Stomach (tissue), 9 donors: ENCODE measurements around the gene ATF7. TPM values are rescaled to one million over a fixed set of nuclear protein-coding genes. Genes with fewer than 3 reads are reported as not detected.

Source experiments
- DNase-seq, 2 donors: peaks; one replicate each; pipeline versions ENCODE4 v3.0.0 to v3.0.0-alpha.2; 2013 to 2019
- H3K27ac ChIP-seq, 5 donors: fragments of 200-600 bp in 4 of 5; sonication (generic) in 4 of 5; one replicate each; pipeline ENCODE4 v1.5.1; 2013 to 2019; ENCODE audit warnings: mild to moderate bottlenecking in 1 of 5, moderate library complexity in 1 of 5
- H3K27me3 ChIP-seq, 3 donors: fragments of 200-600 bp; sonication (generic); one replicate each; pipeline ENCODE4 v1.5.1; 2017 to 2019; ENCODE audit warnings: mixed run types in 1 of 3
- H3K36me3 ChIP-seq, 4 donors: fragments of 200-600 bp; sonication (generic); 1 replicate in 3 of 4; 2 replicates in 1 of 4; pipeline ENCODE4 v1.5.1; 2016 to 2019
- H3K4me1 ChIP-seq, 4 donors: fragments of 200-600 bp; sonication (generic); one replicate each; pipeline ENCODE4 v1.5.1; 2016 to 2019
- H3K4me3 ChIP-seq, 4 donors: fragments of 200-600 bp; sonication (generic) in 3 of 4; one replicate each; pipeline ENCODE4 v1.5.1; 2016 to 2019; ENCODE audit warnings: mild to moderate bottlenecking in 1 of 4
- H3K9me3 ChIP-seq, 4 donors: fragments of 200-600 bp; sonication (generic); one replicate each; pipeline ENCODE4 v1.5.1; 2016 to 2019
- EP300 ChIP-seq: sonication (generic); formaldehyde crosslinking; IDR thresholded peaks from one replicate; pipeline ENCODE4 v1.6.1; 2017; ENCODE audit warnings: antibody characterized with exemption
- POLR2A ChIP-seq, 4 donors: fragments of 450-650 bp; IDR thresholded peaks; one replicate each; pipeline ENCODE4 v1.6.1; 2016; ENCODE audit warnings: antibody characterized with exemption in 4 of 4, control low read depth in 2 of 4, mild to moderate bottlenecking in 1 of 4, moderate library complexity in 1 of 4
- POLR2AphosphoS5 ChIP-seq, 3 donors: sonication (generic); formaldehyde crosslinking; IDR thresholded peaks; one replicate each; pipeline ENCODE4 v1.6.1; 2016; ENCODE audit warnings: antibody characterized with exemption in 3 of 3
- WGBS, 5 donors: extraction: QIAGEN DNeasy Blood & Tissue Kit in 3 of 5; methylation state at CpG; one replicate each; pipeline versions ENCODE4 v1.1.5 to v1.1.7; 2013 to 2018; 5-methylcytosine and 5-hydroxymethylcytosine counted together
- intact Hi-C: fragments of 100-400 bp; cut with DNase I; formaldehyde crosslinking; loops from one replicate; pipeline ENCODE4 v1.15.1; 2023; ENCODE audit warnings: low total_unique reads
- polyA plus RNA-seq, 3 donors: library from polyadenylated mRNA; stranded (reverse); fragments of 200-250 nt; gene quantifications; one replicate each; pipeline ENCODE4 v1.2.3, GENCODE V29; 2013
- total RNA-seq, 5 donors: library from RNA; depleted of rRNA; stranded (reverse); fragments of >200 nt; gene quantifications; one replicate each; pipeline versions ENCODE4 v1.1.0 to v1.2.3, GENCODE V29; 2014 to 2016
- TF ChIP-seq, protein P1 (sequence below), 7 experiments: fragments of 450-650 bp in 4 of 7; fragments of 200-600 bp in 3 of 7; sonication (generic) in 3 of 7; IDR thresholded peaks; one replicate each; pipeline ENCODE4 v1.5.1; 2016 to 2019; ENCODE audit warnings: antibody characterized with exemption in 7 of 7, control low read depth in 2 of 7, mild to moderate bottlenecking in 1 of 7
- donor health status: healthy with polysubstance abuse.
- donor health status: Bipolar disorder and iron deficiency.
- donor health status: healthy.

ATF7 gene
- total and polyA plus RNA-seq, 8 donors = 9.0 to 93.4 (median 16.3) TPM

DNA sequence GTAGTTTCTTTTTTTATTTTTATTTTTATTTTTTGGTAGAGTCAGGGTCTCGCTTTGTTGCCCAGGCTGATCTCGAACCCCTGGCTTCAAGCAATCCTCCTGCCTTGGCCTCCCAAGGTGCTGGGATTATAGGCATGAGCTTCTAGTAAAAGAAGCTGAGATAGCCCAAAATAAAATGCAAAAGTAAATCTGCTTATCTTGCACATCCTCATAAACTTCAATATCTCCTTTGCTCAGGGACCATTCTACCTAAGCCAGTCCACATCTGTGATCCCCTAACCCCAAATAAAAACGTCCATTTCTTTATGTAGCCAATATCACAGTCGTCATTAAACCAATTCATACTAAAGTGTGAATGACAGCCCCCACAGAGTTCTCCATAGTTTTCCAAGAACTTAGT lies 36.3 kb downstream of the ATF7 start:
- WGBS, 5 donors = 92 to 98% (median 94%) methylated on average over 4 of the region's 4 CpGs
- no peak for DNase-seq
- Histone ChIP-seq H3K27ac (no peak overlapping the region), H3K36me3 (peaks cover 0 to 4% (median 0%) of the 10 kb centered on the region in 4 donors), H3K4me3 (no peak overlapping the region), H3K4me1 (peaks cover 4 to 59% (median 35%) of the 10 kb centered on the region in 4 donors), H3K9me3 (no peaks in the 10 kb centered on the region), H3K27me3 (no peaks in the 10 kb centered on the region)
- intact Hi-C loops = no loop called here
- TF ChIP-seq EP300 = no peak
- TF ChIP-seq POLR2A (IDR thresholded peaks at IDR 0.05) = no peak
- TF ChIP-seq POLR2AphosphoS5 (IDR thresholded peaks at IDR 0.05) = no peak

GRCh38 chr12:53589423-53589822 lies 36.8 kb downstream of the ATF7 start:
- WGBS, 5 donors = 84 to 89% (median 87%) methylated on average over 3 of the region's 3 CpGs
- no peak overlapping the region for H3K4me3 ChIP-seq
- peaks cover 4 to 58% (median 34%) of the 10 kb centered on the region in 4 donors for H3K4me1 ChIP-seq
- peaks cover 0 to 4% (median 0%) of the 10 kb centered on the region in 4 donors for H3K36me3 ChIP-seq
- no peaks in the 10 kb centered on the region for H3K27me3 ChIP-seq
- intact Hi-C loops = no loop called here
- TF ChIP-seq EP300 (no peak), POLR2AphosphoS5 (IDR thresholded peaks at IDR 0.05) (no peak), POLR2A (IDR thresholded peaks at IDR 0.05) (no peak)
- TF ChIP-seq, protein P1, sequence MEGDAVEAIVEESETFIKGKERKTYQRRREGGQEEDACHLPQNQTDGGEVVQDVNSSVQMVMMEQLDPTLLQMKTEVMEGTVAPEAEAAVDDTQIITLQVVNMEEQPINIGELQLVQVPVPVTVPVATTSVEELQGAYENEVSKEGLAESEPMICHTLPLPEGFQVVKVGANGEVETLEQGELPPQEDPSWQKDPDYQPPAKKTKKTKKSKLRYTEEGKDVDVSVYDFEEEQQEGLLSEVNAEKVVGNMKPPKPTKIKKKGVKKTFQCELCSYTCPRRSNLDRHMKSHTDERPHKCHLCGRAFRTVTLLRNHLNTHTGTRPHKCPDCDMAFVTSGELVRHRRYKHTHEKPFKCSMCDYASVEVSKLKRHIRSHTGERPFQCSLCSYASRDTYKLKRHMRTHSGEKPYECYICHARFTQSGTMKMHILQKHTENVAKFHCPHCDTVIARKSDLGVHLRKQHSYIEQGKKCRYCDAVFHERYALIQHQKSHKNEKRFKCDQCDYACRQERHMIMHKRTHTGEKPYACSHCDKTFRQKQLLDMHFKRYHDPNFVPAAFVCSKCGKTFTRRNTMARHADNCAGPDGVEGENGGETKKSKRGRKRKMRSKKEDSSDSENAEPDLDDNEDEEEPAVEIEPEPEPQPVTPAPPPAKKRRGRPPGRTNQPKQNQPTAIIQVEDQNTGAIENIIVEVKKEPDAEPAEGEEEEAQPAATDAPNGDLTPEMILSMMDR (IDR thresholded peaks at IDR 0.05) = no peak
- DNase-seq = no peak
- H3K27ac ChIP-seq = no peak overlapping the region
- H3K9me3 ChIP-seq = no peaks in the 10 kb centered on the region

- Histone ChIP-seq H3K9me3 (no peaks in the 10 kb centered on the region), H3K27ac (no peak overlapping the region), H3K36me3 (no peaks in the 10 kb centered on the region), H3K4me3 (no peak overlapping the region), H3K4me1 (peaks cover 4 to 54% (median 31%) of the 10 kb centered on the region in 4 donors), H3K27me3 (no peaks in the 10 kb centered on the region)
- no peak for DNase-seq
- no peak for TF ChIP-seq POLR2A (IDR thresholded peaks at IDR 0.05)
- TF ChIP-seq, protein P1 (IDR thresholded peaks at IDR 0.05) = no peak
- TF ChIP-seq EP300 = no peak
- no peak for TF ChIP-seq POLR2AphosphoS5 (IDR thresholded peaks at IDR 0.05)
- intact Hi-C loops = no loop called here
- WGBS, 5 donors = 93 to 97% (median 96%) methylated on average over 3 of the region's 3 CpGs
Observed at GRCh38 chr12:53588123-53588522, 38.1 kb downstream of the ATF7 start.

DNA sequence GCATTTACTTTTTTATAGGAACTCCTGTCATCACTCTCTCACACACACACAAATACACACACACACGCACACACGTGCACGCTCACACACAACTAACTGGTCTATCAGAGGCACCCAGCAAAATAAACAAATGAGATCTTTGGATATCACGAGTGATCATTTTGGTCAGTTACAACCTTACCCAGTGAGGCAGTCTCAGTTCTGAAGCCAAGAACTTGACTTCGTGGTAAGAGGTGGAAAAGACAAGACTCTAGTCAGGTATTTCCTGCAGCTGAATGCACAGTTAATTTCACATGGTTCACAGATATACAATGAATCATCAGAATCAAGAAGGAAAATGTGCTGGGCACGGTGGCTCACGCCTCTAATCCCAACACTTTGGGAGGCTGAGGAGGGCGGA lies 39.4 kb downstream of the ATF7 start:
- intact Hi-C loops = no loop called here
- Histone ChIP-seq H3K9me3 (no peaks in the 10 kb centered on the region), H3K27ac (no peak overlapping the region), H3K27me3 (no peaks in the 10 kb centered on the region), H3K4me3 (no peak overlapping the region), H3K4me1 (peaks cover 1 to 40% (median 21%) of the 10 kb centered on the region in 4 donors), H3K36me3 (no peaks in the 10 kb centered on the region)
- DNase-seq = no peak
- TF ChIP-seq EP300 (no peak), POLR2AphosphoS5 (IDR thresholded peaks at IDR 0.05) (no peak), POLR2A (IDR thresholded peaks at IDR 0.05) (no peak)
- TF ChIP-seq, protein P1 (IDR thresholded peaks at IDR 0.05) = no peak
- WGBS, 5 donors = 72 to 83% (median 79%) methylated on average over 8 of the region's 8 CpGs

- 40 to 72% (median 53%) methylated on average over 2 of the region's 2 CpGs for WGBS, 5 donors
- H3K9me3 ChIP-seq = no peaks in the 10 kb centered on the region
- TF ChIP-seq POLR2A (IDR thresholded peaks at IDR 0.05) (no peak), EP300 (no peak), POLR2AphosphoS5 (IDR thresholded peaks at IDR 0.05) (no peak)
- TF ChIP-seq, protein P1 (IDR thresholded peaks at IDR 0.05) = no peak
- H3K27ac ChIP-seq = peak overlapping the region in 2 of 5 donors; percentile 25 to 47
- no peaks in the 10 kb centered on the region for H3K36me3 ChIP-seq
- intact Hi-C loops = no loop called here
- H3K27me3 ChIP-seq = no peaks in the 10 kb centered on the region
- H3K4me1 ChIP-seq = peaks cover 0 to 29% (median 12%) of the 10 kb centered on the region in 4 donors
- no peak overlapping the region for H3K4me3 ChIP-seq
- no peak for DNase-seq
Observed at GRCh38 chr12:53585448-53586125, 40.6 kb downstream of the ATF7 start.
